C4-2B (cell line): ENCODE data around the gene ZNF678.

ENCODE experiments used
- H3K27ac ChIP-seq: fragments of 450-650 bp; 2 replicates; pipeline ENCODE4 v1.5.1; 2017
- CTCF ChIP-seq: fragments of 450-650 bp; conservative IDR thresholded peaks from 2 replicates; pipeline ENCODE4 v1.5.1; 2017; ENCODE audit warnings: mild to moderate bottlenecking
- ZFX ChIP-seq: fragments of 450-650 bp; IDR thresholded peaks from 2 replicates; pipeline ENCODE4 v1.6.1; 2017

The ZNF678 gene

GRCh38 chr1:227562933-227563323 is 428 bp upstream of the ZNF678 start:
- TF ChIP-seq ZFX (no peak), CTCF (no peak)
- peak overlapping the region; percentile 70 for H3K27ac ChIP-seq

- TF ChIP-seq ZFX (no peak), CTCF (no peak)
These were observed 3.9 kb downstream of the ZNF678 start for GRCh38 chr1:227567256-227567655.

GRCh38 chr1:227568593-227568992 is 5.2 kb downstream of the ZNF678 start:
- TF ChIP-seq CTCF: no peak
- no peak for TF ChIP-seq ZFX
- H3K27ac ChIP-seq: no peak overlapping the region

More at GRCh38 chr1:227567256-227567655, 3.9 kb downstream of the ZNF678 start:
- no peak overlapping the region for H3K27ac ChIP-seq

GRCh38 chr1:227572752-227573151 is 9.4 kb downstream of the ZNF678 start:
- no peak overlapping the region for H3K27ac ChIP-seq

GRCh38 chr1:227574926-227575325 is 11.6 kb downstream of the ZNF678 start:
- TF ChIP-seq CTCF (no peak), ZFX (no peak)
- no peak overlapping the region for H3K27ac ChIP-seq

More at GRCh38 chr1:227572752-227573151, 9.4 kb downstream of the ZNF678 start:
- no peak for TF ChIP-seq CTCF
- TF ChIP-seq ZFX: no peak

GRCh38 chr1:227576189-227576588 is 12.8 kb downstream of the ZNF678 start:
- H3K27ac ChIP-seq: no peak overlapping the region
- no peak for TF ChIP-seq CTCF
- no peak for TF ChIP-seq ZFX

- TF ChIP-seq CTCF: no peak
- no peak for TF ChIP-seq ZFX
- no peak overlapping the region for H3K27ac ChIP-seq
These were observed 14.1 kb downstream of the ZNF678 start for GRCh38 chr1:227577500-227577899.
